Right lung (tissue), 10 donors: ENCODE measurements around the gene RSF1. TPM values are rescaled to one million over a fixed set of nuclear protein-coding genes. Genes with fewer than 3 reads are reported as not detected.
"Not testable (repeated sequence)": the region's sequence is repeated elsewhere in the genome, so short reads cannot be mapped to it uniquely, and the experiment has no call there.

ENCODE experiments used
- DNase-seq, 2 donors: peaks; one replicate each; pipeline ENCODE4 v3.0.0-alpha.2; 2013
- long read RNA-seq, 8 donors: transcript quantifications; one replicate each; lab custom pipeline, GENCODE V29; 2026
- polyA plus RNA-seq, 5 donors: library from polyadenylated mRNA; unstranded; fragments of 120-200 nt; gene quantifications; one replicate each; pipeline versions ENCODE4 v1.2.1 to v1.2.3, GENCODE V29; 2013; ENCODE audit warnings: inconsistent platforms in 1 of 5, low replicate concordance in 1 of 5; ENCODE audit not compliant: insufficient read length in 5 of 5, insufficient read depth in 1 of 5

The RSF1 gene
- polyA plus RNA-seq, result 10 to 100 TPM; 36.6 to 82.3 (median 79.3) TPM
- long read RNA-seq, donor 1, full-length matches to known transcripts, result 21 of 21 reads
- long read RNA-seq, donor 1, partial matches to known transcripts, result 0 of 21 reads
- long read RNA-seq, donor 1, other reads (novel, unspliced or antisense), result 0 of 21 reads
- long read RNA-seq, donor 2, partial matches to known transcripts, result 6 of 11 reads
- long read RNA-seq, donor 2, other reads (novel, unspliced or antisense), result 0 of 11 reads
- long read RNA-seq, donor 3, transcript RSF1-206 (6 exons, 2,107 nt), result major isoform, 5 of 18 reads
- long read RNA-seq, donor 3, partial matches to known transcripts, result 11 of 18 reads
- long read RNA-seq, donor 3, other reads (novel, unspliced or antisense), result 0 of 18 reads
- long read RNA-seq, donor 4, transcript RSF1-206 (6 exons, 2,107 nt), result major isoform, 7 of 11 reads
- long read RNA-seq, donor 4, partial matches to known transcripts, result 0 of 11 reads
- long read RNA-seq, donor 4, other reads (novel, unspliced or antisense), result 0 of 11 reads
- long read RNA-seq, donor 5, transcript RSF1-206 (6 exons, 2,107 nt), result major isoform, 19 of 34 reads
- long read RNA-seq, donor 5, partial matches to known transcripts, result 11 of 34 reads
- long read RNA-seq, donor 5, other reads (novel, unspliced or antisense), result 0 of 34 reads
- long read RNA-seq, donor 6, full-length matches to known transcripts, result 14 of 94 reads
- long read RNA-seq, donor 6, partial matches to known transcripts, result 58 of 94 reads
- long read RNA-seq, donor 6, other reads (novel, unspliced or antisense), result 22 of 94 reads
- long read RNA-seq, donor 7, transcript RSF1-206 (6 exons, 2,107 nt), result major isoform, 8 of 8 reads
- long read RNA-seq, donor 7, partial matches to known transcripts, result 0 of 8 reads
- long read RNA-seq, donor 7, other reads (novel, unspliced or antisense), result 0 of 8 reads
- long read RNA-seq, donor 8, full-length matches to known transcripts, result 5 of 5 reads
- long read RNA-seq, donor 8, partial matches to known transcripts, result 0 of 5 reads
- long read RNA-seq, donor 8, other reads (novel, unspliced or antisense), result 0 of 5 reads

- peak; percentile 98 to 99 for DNase-seq
Measured at GRCh38 chr11:77820565-77821348, at the start of gene RSF1, which contains the start of gene AAMDC. Gene RSF1, minus strand, starts transcription at chr11:77820722. Its CDS starts 8 bp downstream, at chr11:77820714. Gene AAMDC, plus strand, starts transcription at chr11:77821144. Its CDS starts 21,353 bp downstream, at chr11:77842497.

- no peak for DNase-seq
Measured at GRCh38 chr11:77868744-77869143, 48.2 kb upstream of the RSF1 start.

GRCh38 chr11:77866336-77866735 lies 45.8 kb upstream of the RSF1 start:
- no peak for DNase-seq

- DNase-seq, result peak in 1 of 2 donors; percentile 4
Measured at GRCh38 chr11:77865805-77866204, 45.3 kb upstream of the RSF1 start.

GRCh38 chr11:77861444-77861843 lies 40.9 kb upstream of the RSF1 start:
- DNase-seq, result not testable (repeated sequence)

GRCh38 chr11:77857906-77858457 lies 37.5 kb upstream of the RSF1 start:
- DNase-seq, result not testable (repeated sequence)

- no peak for DNase-seq
Measured at GRCh38 chr11:77854838-77855237, 34.3 kb upstream of the RSF1 start.

- no peak for DNase-seq
Measured at GRCh38 chr11:77851503-77851902, 31.0 kb upstream of the RSF1 start.

GRCh38 chr11:77843700-77844099 lies 23.2 kb upstream of the RSF1 start:
- not testable (repeated sequence) for DNase-seq

GRCh38 chr11:77842441-77843121 lies 22.1 kb upstream of the RSF1 start:
- no peak for DNase-seq

GRCh38 chr11:77833302-77833701 lies 12.8 kb upstream of the RSF1 start:
- no peak for DNase-seq

- DNase-seq, result no peak
Measured at GRCh38 chr11:77828926-77829325, 8.4 kb upstream of the RSF1 start.

GRCh38 chr11:77823775-77824174 lies 3.3 kb upstream of the RSF1 start:
- peak; percentile 42 to 47 for DNase-seq

GRCh38 chr11:77822126-77822525 lies 1.6 kb upstream of the RSF1 start:
- not testable (repeated sequence) for DNase-seq

- peak in 1 of 2 donors; percentile 48 for DNase-seq
Measured at GRCh38 chr11:77821349-77821851, 878 bp upstream of the RSF1 start.

GRCh38 chr11:77819921-77820564 lies 479 bp downstream of the RSF1 start:
- DNase-seq, result peak; percentile 46 to 56

GRCh38 chr11:77819411-77819920 lies 1.1 kb downstream of the RSF1 start:
- DNase-seq, result peak; percentile 72 to 78

GRCh38 chr11:77815459-77815858 lies 5.1 kb downstream of the RSF1 start:
- DNase-seq, result no peak

- no peak for DNase-seq
Measured at GRCh38 chr11:77814848-77815247, 5.7 kb downstream of the RSF1 start.
